ENCODE results near the gene HOXA9.

Gene HOXA9

DNA sequence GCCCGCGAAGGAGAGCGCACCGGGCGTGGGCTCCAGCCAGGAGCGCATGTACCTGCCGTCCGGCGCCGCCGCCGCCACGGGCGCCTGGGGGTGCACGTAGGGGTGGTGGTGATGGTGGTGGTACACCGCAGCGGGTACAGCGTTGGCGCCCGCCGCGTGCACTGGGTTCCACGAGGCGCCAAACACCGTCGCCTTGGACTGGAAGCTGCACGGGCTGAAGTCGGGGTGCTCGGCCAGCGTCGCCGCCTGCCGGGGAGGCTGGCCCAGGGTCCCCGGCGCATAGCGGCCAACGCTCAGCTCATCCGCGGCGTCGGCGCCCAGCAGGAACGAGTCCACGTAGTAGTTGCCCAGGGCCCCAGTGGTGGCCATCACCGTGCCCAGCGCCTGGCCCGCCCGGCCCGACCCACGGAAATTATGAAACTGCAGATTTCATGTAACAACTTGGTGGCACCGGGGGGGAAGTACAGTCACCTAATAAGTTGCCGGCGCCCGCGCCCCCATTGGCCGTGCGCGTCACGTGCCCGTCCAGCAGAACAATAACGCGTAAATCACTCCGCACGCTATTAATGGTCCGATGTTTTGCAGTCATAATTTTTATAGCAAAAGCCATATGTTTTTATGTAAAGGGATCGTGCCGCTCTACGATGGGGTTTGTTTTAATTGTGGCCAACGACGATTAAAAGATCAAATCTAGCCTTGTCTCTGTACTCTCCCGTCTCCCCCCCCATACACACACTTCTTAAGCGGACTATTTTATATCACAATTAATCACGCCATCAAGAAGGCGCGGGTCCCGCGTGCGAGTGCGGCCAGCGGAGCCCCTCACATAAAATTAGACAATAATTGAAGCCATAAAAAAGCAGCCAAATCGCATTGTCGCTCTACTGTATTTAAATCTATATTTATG, at the start of gene HOXA9:
Gene HOXA9 (minus strand): TSS at position 449 of the 907 bp plus-strand sequence. CDS start 80 bp downstream, at position 369.
- DNase-seq (ENCODE audit: low spot score): no peak

GRCh38 chr7:27214239-27214950, 49.1 kb upstream of the HOXA9 start:
- DNase-seq (ENCODE audit: low spot score): no peak

DNA sequence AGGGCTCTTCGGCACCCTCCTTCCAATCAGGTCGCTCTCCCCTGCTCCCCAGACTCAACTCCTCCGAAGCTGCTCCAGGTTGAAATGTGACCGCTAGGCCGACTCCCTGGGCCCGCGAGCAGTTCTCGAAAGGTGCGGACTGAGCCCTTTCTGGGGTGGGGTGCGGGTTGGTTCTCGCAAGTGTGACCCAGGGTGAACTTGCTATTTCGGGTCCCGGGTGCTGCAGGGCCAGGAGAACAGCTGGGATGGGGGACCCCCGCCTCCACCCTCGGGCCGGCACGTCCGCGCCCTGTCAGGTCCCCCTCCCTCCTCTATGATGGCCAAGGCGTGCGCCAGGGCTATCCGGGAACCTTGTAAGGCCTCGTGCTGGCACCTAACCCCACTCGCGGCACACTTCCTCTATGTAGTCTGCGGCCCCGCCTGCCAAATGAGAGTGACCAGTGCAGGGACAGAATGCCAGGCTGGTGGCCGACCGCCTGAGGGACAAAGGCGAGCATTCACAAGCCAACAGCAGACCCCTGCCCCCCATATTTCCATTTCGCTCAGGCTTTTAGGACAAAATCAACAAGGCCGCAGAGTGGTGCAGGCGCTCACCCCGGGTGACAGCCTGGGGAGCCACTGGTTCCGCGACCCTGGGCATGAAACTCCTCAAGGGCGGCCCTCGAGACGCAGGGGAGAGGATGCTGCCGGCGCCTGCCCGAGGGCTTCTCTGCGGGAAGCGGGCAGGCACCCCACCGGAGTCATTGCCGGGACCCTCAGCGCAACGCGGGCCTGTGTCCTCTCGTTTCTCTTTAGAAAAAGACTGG, 48.3 kb upstream of the HOXA9 start:
- DNase-seq (ENCODE audit: low spot score): no peak

GRCh38 chr7:27212497-27213432, 47.4 kb upstream of the HOXA9 start:
- no peak for DNase-seq (ENCODE audit: low spot score)

DNA sequence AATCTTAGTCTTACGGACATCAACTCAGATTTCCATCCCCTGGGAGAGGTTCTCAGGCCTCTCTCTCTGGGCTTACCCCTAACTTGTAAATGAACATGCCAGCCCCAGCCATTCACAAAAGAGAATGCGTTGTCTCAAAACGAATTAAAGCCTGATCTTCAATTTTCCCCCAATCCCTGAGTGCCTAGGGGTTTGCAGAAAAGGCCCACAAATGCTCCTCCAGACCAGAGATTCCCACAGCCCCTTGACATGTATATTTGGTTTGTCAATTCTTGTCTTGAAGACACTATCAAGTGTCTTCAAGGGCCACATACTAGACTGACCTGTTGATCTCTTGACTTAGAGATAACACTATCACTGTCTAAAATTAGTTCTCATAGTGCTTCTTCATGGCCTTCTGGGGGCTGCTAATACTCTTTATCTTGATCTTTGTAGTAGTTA, 46.4 kb upstream of the HOXA9 start:
- DNase-seq (ENCODE audit: low spot score): no peak

GRCh38 chr7:27211084-27211446, 45.7 kb upstream of the HOXA9 start:
- DNase-seq (ENCODE audit: low spot score): no peak

GRCh38 chr7:27210441-27211083, 45.2 kb upstream of the HOXA9 start:
- peak; percentile 22 for DNase-seq (ENCODE audit: low spot score)

DNA sequence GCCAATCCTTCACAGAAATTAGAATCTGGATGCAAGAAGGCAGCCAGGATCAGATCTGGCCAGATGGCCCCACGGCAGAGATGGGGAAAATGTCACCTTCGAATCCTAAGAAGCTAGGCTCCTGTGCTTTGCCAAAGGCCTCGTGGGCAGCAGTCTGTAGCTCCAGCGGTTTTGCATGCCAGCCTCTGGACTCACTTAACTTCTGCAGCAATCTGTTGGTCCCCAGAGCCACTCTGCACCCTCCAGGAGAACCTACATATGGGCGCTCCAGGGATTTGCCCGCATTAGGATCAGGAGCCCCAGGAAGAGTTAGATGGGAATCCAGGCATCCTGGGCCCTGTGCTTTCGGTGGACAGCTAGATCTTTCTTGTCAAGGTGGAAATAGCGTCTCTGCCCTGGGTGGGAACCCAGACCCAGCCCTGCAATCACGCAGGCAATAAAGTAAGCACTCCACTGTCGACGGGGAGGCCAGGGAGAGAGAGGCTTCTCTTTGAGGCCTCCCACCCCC, 44.6 kb upstream of the HOXA9 start:
- no peak for DNase-seq (ENCODE audit: low spot score)

DNA sequence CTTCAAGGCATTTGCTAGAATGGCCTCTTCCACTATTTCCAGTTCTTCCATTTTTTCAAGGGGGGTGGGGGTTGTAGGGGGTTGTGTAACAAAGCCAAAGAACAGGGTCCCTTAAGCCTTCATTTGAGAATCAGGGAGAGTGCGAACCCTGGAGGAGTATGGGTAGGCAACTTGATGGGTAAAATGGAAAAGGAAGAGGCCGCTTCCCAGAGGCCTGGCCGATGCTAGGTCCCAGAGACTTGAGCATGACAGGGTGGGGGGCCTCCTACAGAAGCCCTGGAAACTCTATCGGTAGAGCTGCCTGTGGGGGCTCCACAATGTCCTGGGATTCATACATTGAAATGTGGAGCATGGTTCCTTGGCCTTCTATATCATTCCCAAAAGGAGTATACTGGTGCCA, 43.7 kb upstream of the HOXA9 start:
- no peak for DNase-seq (ENCODE audit: low spot score)

DNA sequence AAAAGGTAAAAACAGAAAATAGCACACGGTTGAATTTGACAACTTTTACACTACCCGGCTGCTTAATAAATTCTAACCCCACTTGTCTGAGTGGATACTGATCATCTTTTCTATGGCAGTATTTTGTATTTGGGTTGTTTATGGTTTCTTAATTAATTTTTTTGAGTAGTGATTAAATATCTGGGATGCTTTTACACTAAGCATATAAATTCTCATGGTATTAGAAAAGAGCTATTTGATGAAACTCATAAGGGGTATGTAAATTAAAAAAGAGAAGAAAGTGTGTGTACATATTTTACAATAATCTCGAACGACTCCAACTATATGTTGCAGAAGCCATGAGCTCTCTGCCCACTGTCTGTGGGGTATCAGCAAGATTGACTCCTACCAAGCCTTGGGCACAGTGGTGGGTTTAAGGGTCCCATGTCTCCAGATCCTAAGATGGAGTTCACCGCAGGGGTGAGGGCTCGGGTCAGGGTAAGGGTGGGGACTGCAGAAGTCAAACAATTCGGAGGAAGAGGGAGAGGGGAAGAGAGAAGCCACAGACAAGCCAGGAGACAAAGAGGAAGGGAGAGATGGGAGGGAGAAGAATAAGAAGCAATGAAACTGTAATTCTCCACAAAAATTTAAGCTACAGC, 42.1 kb upstream of the HOXA9 start:
- no peak for DNase-seq (ENCODE audit: low spot score)

DNA sequence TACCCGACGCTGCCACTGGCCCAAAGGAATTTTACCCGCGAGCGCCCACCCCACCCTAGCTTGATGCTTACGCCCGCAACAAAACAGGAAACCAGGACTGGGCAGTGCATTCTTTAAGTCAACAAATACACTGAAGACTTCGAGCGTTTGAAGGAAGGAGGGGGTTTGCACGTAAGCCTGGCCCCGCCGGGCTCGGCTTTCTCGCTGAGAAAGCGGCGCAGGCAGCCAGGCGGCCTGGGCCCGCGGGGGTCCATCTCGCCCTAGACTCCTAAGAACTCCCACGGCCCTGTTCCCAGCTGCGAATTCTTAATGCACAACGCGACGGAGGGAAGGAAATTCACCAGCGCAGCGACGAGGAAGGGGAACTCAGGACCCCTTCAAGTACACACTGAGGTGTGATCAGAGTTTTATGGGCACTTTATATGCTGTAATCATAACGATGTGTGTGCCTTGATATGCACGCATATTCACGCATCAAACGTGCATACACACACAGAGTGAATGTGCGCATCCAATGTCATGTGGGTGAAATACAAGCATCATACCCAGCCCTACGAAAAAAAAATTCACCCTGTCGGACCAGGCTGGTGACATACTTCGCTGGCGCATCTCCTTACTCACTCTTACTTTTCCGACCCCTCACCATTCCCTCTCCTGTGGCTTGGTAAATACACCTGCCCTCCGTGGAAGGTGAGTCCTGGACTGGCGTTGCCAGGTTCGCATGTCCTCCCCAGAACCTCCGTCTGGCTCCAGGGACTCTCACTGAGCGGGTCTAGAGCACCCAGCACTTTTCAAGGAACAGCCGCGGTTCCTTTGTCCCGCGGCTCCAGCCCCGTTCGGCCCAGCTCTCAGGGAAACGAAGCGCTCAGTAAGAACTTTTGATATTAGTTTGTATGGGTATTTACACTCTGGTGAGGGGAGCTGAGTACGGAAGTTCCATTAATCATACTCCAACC, 40.3 kb upstream of the HOXA9 start:
- DNase-seq (ENCODE audit: low spot score): no peak

DNA sequence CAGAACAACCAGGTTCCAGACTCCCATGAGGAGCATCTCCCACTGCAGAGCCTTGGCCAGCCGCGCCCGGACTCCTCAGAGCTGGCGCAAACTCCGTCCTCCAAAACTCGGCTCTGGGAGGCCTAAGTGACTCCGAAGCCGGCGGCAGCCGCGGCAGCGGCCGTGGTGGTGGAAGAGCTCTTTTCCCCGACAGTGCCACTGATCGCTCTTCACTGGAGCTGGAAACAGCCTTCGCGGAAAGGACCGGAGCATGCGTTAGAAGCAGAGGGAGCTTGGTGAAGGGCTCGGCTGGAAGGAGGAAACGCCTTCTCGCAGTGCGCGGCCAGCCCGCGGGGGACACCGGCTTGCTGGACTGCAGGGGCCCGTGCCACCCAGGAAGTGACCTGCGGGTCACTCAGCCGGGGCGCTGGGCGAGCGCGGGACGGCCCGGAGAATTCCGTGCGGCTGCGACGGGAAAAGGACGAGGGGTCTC, 39.5 kb upstream of the HOXA9 start:
- DNase-seq (ENCODE audit: low spot score): no peak

GRCh38 chr7:27203964-27204594, 38.7 kb upstream of the HOXA9 start:
- no peak for DNase-seq (ENCODE audit: low spot score)

GRCh38 chr7:27203365-27203953, 38.1 kb upstream of the HOXA9 start:
- DNase-seq (ENCODE audit: low spot score): no peak

DNA sequence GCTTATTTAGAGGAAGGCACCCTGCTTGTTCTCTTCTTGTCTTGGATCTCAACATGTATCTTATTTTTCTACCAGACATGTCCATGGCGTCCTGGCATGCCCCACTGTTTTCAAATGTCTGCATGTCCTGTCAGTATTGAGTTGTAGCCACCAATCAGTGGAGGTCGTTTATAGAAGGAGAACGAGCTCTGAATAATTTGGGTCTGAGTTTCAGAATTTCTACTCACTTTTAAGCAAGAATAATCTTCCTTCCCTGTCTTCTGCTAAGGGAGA, 37.5 kb upstream of the HOXA9 start:
- no peak for DNase-seq (ENCODE audit: low spot score)

- DNase-seq (ENCODE audit: low spot score): no peak
Measured at GRCh38 chr7:27202018-27202861, 36.9 kb upstream of the HOXA9 start.

DNA sequence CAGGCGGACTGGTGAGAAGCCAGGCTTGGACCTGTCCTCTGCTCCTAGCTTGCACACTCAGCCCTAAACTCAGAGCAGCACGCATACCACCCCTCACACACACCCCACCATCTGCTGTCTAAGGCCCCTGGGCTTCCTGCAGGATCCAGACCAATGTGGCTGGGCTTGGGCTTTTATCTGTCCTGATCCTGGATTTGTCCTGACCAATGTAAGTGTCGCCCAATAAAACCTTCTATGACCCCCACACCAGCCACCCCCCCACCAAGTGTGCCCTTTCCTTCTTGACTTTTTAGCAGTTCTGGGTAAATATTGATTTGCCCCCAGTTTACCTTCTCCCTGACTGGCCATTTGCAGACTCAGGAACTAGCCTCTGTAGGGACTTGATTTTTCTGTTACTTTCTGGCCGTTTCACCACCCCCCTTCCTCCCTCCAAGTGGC, 36.3 kb upstream of the HOXA9 start:
- DNase-seq (ENCODE audit: low spot score): no peak

Data from CD4-positive, alpha-beta T cell treated with Interleukin-15 for 4 hours (primary cell).